Hepatic stellate cell (primary cell): ENCODE measurements around the gene GRK5.

Experiments
- DNase-seq: peaks from one replicate; pipeline ENCODE4 v3.0.0; 2011; ENCODE audit warnings: low spot score

Gene GRK5

DNA sequence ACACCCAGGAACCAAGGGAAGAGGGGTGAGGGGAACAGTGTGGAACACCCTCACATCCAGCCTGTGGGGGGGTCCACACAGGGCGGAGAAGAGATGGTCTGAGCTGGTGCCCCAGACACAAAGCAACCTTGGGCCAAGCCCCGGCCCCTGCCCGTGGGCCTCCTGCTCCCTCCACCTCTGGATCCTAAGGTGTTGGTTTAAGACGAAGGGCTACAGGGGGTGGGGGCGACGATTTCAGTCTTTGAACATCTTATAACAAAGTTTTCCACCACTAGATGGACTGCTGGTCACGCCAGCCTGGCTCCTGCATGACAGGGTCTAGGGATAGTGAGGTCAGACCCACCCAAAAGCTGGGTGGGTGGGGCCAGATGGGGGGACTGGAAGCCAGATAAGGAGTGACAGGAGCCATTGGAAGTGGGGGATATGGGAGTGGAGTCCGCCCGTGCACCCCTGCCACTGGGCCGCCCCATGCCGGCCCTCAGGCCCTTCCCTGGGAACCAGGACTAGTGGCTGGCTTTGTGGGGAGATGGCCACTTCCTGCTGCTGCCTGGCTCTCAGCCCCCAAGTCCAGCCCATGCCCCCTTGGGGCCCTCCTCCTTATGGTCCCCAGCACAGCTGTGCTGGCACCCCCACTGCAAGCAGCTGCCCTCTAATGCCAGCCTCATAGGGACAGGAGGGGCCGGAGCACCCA lies 236.7 kb downstream of the GRK5 start:
- no peak for DNase-seq

DNA sequence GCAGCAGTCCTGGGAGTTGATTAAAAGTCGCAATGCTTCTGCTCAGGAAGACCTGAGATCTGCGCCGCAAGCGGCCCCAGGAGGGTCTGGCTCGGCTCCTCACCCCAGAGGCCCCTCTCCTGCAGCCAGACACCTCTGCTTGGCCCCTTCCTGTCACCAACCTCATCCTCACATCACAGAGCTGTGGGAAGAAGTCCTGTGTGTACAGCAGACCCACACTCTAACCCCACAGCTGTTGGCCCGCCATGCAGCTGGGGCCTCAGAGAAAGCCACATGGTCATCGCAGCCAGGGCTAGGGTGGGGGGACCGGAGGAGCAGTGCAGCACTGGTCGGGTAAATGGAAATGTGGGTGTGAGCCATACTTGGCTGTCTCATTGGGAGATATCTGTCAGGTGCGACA lies 237.5 kb downstream of the GRK5 start:
- no peak for DNase-seq

DNA sequence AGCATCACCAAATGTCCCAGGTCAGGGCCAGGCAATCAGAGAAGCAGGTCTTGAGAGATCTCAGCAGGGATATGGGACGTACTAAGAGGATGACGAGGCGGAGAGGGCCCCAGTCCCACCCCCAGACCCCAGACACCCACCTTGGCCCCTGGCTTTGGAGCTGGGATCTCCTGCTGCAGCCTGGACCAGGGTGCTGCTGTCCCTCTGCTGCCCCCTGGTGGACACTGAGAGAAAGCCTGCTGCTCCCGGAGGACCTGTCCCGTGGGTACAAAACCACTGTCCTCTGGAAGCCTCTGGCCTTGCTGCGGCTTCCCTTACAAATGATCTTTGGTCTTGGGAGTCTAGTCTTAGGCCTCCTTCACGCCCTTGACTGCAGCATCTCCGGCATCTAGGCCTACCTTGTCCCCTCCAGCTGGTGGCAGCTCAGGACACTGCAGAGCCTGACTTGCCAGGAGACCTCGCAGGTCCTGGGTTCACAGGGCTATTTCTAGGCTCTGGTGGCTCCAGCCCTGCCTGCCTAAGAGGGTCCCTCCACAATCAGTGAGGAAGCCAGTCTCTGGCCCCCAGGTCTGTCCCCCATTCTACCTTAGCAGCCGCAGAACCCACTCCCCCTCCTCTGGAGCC lies 238.1 kb downstream of the GRK5 start:
- DNase-seq, result peak; percentile 88

DNA sequence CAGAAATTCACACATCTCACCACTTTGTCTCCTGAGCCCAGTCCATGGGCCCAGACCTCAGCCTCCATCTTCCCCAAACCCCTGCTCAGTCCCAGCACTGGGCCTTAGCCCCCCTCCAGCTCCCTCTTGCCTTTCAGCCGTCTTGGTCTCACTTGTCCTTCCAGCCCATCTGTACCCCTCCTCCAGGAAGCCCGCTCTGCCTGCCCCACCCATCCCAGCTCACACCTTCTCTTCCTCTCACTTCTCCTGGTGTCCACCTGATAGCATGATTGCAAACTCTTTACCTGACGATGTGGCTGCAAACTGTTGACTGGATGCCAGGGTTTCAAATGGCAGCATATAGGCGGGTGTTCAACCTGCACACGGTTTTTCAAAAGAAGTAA lies 238.6 kb downstream of the GRK5 start:
- DNase-seq, result no peak

DNA sequence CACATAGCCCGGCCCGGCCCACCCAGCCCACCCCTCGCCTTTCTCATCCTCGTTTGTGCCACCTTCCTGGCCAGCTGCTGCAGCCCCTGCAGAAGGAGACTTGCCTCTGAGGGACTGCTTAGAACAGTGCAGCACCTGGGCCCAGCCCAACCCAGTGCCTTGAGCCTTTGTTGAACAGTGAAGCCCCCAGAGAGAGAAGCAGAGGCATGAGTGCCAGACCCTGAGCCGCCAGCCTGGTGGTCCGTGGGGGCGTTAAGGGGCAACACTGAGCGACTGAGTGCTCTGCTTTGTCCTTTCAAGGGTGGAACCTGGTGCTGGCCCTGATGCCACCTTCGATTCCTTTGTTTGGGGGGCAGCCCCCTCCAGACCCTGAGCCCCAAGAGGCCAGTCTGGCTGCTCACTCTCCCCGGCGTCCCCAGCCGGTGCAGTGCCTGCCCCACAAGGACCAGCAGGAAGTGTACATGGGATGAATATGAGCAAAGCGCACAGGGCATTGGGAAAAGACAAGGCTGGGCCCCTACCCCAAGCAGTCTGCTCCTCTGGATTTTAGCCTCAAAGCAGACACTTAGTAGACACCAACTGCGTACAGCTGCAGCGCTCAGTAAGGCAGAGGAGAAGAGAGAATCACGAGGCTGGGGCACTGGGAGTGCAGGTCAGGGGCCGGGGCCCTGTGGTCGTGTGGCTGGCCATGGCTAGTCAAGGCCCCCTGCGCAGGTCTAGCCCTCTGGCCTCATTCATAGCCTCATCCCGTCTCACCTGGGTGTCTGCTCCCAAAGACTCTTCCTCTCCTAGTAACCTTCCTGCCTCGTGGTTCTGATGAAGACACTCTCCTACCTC lies 239.3 kb downstream of the GRK5 start:
- no peak for DNase-seq

DNA sequence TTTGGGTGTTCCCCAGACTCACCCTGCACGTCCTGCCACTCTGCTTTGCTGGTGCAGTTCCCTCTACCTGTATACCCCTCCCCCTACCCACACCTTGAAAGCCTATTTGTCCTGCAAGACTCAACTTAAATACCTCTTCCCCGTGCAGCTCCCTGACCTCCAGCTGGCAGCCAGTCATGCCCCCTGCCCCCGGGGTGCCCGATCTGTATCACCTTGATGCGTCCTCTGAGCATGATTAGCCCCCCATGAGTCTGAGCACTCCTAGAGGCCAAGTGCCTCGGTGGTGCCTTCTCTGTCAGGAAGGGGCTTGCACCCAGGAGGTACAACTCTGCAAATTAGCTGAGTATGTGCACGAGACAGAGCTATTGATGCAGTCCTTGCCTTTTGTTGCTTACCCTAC lies 240.1 kb downstream of the GRK5 start:
- DNase-seq, result no peak

DNA sequence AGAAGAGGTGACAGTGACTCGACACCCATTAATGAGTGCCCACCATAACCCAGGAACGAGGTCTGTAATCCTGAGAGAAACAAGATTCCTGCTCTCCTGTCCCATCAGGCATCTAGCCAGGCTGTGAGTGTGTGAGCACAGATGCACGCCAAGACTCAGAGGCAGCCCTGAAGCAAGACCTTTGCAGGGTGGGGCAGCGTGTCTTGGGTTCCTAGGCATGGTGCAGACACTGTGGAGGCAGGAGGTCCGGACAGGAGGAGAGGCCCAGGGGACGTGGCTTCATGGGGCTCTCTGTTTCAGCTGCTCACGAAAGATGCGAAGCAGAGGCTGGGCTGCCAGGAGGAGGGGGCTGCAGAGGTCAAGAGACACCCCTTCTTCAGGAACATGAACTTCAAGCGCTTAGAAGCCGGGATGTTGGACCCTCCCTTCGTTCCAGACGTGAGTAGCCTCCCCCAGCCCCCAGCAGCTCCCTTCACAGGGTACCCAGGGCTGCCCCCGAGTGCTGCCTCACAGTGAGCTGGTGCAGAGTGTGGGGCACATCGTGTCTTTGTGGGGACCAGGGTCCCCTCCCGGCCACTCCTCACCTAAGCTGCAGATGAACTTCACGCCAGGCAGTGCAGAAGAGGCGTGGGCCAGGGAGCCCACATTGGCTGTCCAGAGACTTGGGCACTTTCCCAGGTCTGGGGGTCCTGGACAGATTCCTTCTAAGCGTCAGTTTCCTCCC lies 240.6 kb downstream of the GRK5 start:
- no peak for DNase-seq

DNA sequence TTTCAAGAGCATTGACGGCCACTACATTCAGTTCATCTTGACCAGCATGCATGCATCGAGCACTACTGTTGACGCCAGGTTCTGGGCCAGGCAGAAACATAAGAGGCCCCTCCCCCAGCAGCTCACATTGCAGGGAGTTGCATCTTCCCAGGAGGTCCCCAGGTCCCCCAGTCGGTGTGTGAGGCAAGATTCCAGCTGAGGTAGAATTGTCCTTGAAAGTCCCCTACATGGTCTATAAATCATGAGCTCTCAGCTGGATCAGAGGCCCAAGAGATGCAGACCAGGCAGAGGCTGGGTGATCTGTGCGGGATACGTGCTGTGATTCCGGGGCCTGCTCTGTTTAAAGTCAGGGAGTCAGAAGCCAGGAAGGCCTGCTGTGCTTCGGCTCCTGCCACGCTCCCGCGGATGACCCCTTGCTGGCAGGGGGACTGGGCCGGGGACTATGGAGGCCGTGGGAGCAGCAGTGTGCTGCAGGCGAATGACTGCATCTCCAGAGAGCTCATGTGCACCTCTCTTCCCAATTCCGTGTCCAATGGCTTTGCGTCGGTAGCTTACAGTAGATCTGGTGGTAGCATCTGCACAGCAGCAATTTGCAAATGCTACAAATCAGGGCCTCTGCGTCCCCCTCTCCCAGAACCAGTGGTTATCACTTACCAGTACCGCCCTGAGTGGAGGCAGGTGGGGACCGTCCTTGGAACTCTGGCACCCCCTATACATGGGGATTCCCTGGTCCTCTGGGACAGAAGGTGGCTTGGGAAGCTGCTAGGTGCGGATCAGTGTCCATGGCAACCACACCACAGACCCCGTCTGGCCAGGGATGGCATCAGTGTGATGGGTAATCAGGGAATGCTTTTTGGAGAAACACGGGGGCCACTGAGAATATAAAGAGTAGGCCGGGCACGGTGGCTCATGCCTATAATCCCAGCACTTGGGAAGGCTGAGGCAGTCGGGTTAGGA lies 241.5 kb downstream of the GRK5 start:
- DNase-seq, result no peak

DNA sequence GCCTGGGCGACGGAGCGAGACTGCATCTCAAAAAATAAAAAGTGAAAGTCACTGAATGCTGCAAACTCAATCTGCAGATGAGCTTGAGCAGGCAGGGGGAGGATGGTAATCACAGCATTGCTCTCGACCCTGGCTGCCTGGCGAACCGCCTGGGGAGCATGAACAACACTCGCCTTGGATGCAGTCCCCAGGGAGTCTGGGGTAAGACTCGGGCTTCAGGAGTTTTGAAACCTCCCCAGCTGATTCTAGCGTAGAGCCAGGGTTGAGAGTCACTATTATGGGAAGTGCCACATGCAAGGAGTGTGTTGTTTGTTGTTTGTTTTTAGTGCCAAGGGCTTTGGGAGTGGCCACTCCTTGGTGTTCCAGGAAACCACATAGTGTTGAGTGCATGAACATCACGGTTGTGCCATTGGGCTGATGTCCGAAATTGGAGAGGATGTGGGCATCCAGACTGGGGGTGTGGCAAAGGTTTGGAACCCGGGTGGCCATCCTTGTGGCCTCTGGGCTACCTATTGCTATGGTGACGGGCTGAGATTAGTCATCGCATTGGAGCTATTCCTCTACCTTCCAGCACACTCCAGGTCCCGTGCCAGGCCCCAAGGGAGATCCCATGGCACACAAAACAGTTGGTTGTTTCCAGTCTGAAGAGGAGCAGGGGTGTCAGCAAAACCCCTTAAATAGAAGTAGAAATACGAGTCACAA lies 242.5 kb downstream of the GRK5 start:
- DNase-seq, result peak; percentile 92

DNA sequence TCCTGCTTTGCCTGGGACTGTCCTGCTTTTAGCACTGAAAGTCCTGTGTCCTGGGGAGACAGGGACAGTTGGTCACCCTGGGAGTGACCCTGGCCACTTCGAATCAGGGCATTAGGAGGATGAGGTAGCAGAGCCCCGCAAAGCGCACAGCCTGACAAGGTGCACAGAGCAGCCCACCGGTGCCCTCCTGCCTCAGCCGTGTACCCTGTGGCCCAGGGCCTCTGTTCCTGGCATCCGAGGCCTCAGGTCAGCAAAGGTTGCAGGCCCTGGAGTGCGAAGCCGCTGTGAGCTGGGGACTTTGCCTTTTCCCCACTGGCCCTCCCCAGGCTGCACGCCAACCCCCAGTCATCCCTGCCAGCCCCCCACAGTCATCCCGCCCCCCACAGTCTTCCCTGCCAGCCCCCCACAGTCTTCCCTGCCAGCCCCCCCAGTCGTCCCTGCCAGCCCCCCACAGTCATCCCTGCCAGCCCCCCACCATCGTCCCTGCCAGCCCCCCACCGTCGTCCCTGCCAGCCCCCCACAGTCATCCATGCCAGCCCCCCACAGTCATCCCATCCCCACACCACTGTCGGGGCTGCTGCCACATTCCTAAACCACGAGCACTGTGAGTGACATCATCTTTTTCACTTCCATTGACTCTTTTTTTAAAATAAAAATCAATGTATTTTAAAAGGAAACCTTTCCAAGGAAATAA lies 243.4 kb downstream of the GRK5 start:
- peak; percentile 32 for DNase-seq

DNA sequence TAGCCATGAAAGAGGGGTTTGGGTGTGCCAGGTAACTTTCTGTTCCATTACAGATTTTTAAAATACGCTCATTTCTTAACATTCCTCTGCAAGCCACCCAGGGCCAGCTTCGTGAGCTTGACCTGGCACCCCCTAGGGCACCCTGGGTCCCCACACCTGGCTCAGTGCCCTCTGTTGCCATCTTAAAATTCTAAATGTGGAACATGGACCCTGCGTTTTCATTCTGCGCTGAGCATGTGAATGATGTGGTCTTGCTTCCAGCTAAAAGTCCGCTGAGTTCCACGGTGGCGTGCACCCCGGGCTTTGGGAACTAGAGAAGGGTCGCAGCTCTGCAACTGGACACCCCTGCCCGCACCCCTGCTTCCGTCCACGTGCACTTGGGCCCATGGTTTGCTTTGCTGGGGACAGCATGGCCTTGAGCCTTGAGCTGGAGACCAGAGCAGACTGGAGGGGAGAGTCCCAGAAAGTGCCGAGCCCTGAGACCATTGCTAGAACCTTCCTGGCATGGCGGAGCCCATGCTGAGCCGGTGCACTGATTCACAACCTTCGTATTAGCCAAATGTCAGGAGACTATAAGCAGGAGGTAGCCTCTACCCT lies 244.0 kb downstream of the GRK5 start:
- DNase-seq, result no peak

DNA sequence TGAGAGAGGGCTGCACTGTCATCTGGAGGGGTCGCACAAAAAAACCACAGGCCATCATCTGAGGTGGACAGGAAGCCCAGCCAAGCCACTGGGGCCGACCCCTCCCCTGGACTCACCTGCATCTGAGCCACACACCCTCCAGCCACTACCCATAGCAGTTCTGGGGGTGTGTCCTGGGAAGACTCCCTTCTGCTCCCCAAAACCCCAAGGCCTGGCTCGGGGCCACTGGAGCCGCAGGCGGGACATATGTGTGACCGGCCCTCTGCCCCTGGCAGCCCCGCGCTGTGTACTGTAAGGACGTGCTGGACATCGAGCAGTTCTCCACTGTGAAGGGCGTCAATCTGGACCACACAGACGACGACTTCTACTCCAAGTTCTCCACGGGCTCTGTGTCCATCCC lies 245.0 kb downstream of the GRK5 start:
- no peak for DNase-seq

DNA sequence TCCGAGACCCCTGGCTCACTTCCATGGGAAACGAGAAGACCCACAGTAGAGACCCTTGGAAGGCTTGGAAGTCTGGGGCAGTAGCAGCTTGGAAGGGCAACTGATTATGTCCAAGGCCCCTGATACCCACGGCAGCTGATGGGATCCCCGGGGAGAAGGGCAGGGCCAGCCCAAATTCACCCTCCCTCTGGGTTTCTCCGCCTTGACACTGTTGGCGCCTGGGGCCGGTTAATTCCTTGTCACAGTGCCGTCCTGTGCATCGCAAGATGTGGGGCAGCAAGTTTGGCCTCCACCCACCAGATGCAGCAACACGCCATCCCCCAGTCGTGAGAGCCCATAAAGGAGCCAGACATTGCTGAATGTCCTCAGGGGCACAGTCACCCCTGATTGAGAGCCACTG lies 245.9 kb downstream of the GRK5 start:
- DNase-seq, result no peak

DNA sequence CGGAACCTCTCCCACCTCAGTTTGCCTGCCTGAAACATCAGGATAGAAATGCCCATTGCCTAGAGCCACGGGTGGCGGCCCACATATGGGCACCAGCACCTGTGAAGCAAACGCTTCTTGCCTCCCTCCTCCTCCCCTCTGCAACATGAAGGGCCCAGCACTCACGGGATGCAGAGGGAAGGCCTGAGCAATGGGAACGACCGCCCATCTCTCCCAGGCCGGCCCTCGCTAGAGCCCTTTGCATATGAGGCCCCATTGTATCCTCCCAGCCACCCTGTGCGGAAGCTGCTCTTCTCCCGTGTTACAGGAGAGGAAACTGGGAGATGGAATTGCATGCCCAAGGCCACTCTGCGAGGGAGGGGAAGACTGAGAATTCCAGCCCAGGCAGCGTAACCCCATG lies 246.9 kb downstream of the GRK5 start:
- DNase-seq, result no peak

DNA sequence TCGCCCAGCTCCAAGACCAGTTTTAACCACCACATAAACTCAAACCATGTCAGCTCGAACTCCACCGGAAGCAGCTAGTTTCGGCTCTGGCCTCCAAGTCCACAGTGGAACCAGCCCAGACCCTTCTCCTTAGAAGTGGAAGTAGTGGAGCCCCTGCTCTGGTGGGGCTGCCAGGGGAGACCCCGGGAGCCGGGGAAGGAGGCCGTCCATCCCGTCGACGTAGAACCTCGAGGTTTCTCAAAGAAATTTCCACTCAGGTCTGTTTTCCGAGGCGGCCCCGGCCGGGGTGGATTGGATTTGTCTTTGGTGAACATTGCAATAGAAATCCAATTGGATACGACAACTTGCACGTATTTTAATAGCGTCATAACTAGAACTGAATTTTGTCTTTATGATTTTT lies 247.6 kb downstream of the GRK5 start:
- no peak for DNase-seq

DNA sequence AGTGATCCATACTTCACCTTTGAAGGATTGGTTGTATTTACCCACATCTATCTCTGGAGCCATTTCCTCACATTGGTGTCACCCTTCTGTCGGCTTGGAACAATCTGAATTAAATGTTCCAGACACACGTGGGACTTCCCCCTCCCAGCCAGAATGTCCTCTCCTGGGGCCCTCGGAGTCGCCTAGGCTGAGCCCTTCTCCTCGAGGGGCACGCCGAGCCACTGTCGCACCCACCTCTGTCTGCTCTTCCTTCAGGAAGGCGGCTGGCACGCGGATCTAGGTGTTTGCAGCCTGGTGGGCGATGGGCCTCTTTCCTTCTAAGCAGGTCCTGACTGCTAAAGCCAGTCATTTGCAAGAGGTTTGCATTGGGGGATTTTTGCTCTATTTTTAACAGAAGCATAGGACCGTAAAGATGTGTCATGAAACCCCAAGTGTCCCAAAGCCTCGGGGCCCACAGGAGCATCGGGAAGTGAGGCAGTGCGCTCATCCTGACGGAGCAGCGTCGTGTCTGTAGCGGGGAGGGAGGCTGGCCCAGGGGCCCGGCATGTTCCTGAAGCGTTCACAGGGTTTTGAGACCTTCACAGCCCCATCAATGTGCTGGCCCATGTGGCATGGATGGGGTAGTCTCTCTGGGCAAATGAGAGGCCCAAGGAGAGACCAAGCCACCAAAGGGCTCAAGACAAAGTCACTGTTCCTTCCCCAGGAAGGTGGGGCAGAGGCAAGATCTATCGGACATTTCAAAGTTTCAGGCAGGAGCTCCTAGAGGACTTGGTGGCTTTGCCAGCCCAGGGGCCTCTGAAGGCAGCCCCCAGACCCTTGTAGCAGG lies 248.5 kb downstream of the GRK5 start:
- no peak for DNase-seq

DNA sequence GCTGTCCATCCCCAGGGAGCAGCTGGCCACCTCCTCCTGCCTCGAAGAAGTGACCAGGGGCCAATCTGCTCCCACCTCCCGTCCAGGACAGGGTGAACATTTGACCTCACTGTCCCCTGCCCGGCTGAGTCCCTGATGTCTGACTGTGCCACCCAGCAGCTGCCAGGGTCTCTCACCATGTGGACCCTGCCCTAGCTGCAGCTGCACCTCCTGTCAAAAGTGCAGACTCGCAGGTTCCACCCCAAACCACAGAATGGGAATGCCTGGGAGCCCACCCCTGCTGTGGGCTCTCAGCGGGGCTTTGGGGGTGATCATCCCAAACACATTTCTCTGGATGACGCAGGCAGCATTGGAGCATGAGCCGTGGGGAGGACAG lies 249.1 kb downstream of the GRK5 start:
- no peak for DNase-seq

DNA sequence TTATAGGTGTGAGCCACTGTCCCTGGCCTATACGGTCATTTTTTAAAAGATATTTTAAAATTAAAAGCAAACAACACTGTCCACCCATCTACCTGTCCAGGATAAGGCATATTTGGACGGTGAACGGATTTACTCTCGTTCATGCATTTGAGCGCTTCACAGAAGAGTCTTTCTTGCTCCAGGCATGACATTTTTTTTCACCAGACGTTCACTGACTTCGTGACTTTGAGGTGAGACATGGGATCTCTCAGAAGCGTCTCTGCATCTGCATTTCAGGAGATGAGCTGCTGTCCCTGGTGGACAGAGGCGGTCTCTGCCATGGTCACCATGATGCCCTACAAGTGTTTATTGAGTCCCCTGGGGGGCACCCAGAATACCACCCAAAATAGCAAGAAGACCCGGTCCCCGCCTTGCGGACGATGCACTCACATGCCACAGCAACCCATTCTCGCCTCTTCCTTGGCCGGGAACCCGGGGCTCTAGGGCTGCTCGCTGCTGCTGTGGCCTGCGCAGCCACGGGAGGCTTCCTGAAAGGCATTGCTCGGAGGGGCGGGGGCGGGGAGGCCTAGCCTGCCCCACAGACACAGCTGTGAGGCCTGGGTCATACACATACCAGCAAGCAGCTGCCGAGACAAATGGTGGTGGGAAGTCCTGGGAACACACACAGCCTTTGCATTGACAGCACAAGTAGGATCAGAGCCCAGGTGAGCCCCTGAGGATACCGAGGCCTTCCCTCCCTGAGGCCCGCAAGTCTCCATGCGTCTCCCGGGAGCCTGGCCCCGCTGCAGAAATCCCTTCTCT lies 250.8 kb downstream of the GRK5 start:
- no peak for DNase-seq
